ENCODE data around the gene ZNF19. TPM values are rescaled to one million over a fixed set of nuclear protein-coding genes. Genes with fewer than 3 reads are reported as not detected.

Gene ZNF19
- total and polyA plus RNA-seq, 9 of the 15 experiments (the other 6 are each of a cell fraction or from before 2014, with no cell fraction given) = 1.2 to 2.8 (median 1.8) TPM

DNA sequence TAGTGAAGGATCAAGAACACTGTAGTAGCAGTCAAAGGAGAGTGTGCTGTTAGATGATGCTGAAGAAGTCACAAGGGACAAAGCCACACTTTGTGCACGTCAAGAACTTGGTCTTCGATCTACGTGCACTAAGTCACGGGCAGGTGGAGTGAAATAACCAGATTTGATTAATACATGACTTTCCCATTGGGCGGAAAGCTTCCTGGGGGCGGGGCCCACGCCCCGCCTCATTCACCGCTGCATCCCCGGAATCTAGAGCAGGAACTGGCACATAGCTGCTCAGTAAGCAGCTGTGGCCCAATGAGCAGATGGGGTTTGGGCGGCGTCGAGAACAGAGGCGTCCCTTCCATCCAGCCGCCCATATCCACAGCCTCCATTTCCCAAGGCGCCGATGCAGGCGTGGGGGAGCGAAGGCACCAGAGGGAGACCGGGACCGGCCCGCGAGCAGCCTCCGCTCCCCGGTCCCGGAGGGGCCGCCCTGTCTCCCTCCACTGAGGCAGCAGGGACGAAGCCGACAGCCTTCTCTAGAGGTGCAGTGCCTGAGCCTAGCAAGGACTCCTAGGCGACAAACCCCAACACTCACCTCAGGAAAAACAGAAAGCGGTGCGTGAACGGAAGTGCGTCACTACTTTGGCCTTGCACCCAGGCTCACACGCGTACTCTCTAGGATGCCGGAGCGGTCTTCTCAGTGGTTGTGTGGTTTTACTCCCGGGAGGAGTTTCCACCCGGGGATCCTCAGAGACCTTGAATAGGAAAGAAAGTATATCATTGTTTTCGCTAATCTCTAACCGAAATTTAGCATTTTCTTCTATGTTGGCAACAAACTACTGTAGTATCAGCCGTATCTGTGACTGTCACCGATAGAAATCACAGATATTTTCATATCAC lies 4.9 kb downstream of the ZNF19 start (continued):
- TF ChIP-seq CBX3 (IDR thresholded peaks at IDR 0.05; ENCODE audit: borderline replicate concordance in 1 of 2, low read length in 2 of 2) (no peak), RBFOX2 (IDR thresholded peaks at IDR 0.05; ENCODE audit: low read depth, low read length) (peak; percentile 72), POLR2A (conservative IDR thresholded peaks at IDR 0.05) (peak; percentile 85), PURB (CRISPR knock-in tag; IDR thresholded peaks at IDR 0.05; ENCODE audit: low read depth) (no peak), EHMT2 (IDR thresholded peaks at IDR 0.05) (peak; percentile 51; the same call in 1 of the 2 replicates), ZEB2 (IDR thresholded peaks at IDR 0.05) (no peak), FOXJ2 (tag; IDR thresholded peaks at IDR 0.05) (peak; percentile 47; the same call in 1 of the 2 replicates), SUPT5H (IDR thresholded peaks at IDR 0.05) (peak; percentile 85), HDAC1 (IDR thresholded peaks at IDR 0.05) (peak in 1 of 2 experiments; percentile 81; a peak in 2 of 4 replicates), ZBTB9 (CRISPR knock-in tag; IDR thresholded peaks at IDR 0.05) (0 out of 2 replicates have a peak, but pooled peaks have one; percentile 39), NFYB (IDR thresholded peaks at IDR 0.05; ENCODE audit: extremely low read depth, insufficient read length) (no peak), CREB1 (IDR thresholded peaks at IDR 0.05) (peak; percentile 80), CREB1 (CRISPR knock-in tag; IDR thresholded peaks at IDR 0.05) (peak; percentile 83), E2F3 (CRISPR knock-in tag; IDR thresholded peaks at IDR 0.05) (peak; percentile 40; the same call in 1 of the 2 replicates), BACH1 (tag; IDR thresholded peaks at IDR 0.05) (no peak; the same call in 1 of the 2 replicates), FOS (IDR thresholded peaks at IDR 0.05; ENCODE audit: extremely low read depth, insufficient read length) (no peak), GATAD2A (IDR thresholded peaks at IDR 0.05) (no peak)
- TF ChIP-seq, protein P1, sequence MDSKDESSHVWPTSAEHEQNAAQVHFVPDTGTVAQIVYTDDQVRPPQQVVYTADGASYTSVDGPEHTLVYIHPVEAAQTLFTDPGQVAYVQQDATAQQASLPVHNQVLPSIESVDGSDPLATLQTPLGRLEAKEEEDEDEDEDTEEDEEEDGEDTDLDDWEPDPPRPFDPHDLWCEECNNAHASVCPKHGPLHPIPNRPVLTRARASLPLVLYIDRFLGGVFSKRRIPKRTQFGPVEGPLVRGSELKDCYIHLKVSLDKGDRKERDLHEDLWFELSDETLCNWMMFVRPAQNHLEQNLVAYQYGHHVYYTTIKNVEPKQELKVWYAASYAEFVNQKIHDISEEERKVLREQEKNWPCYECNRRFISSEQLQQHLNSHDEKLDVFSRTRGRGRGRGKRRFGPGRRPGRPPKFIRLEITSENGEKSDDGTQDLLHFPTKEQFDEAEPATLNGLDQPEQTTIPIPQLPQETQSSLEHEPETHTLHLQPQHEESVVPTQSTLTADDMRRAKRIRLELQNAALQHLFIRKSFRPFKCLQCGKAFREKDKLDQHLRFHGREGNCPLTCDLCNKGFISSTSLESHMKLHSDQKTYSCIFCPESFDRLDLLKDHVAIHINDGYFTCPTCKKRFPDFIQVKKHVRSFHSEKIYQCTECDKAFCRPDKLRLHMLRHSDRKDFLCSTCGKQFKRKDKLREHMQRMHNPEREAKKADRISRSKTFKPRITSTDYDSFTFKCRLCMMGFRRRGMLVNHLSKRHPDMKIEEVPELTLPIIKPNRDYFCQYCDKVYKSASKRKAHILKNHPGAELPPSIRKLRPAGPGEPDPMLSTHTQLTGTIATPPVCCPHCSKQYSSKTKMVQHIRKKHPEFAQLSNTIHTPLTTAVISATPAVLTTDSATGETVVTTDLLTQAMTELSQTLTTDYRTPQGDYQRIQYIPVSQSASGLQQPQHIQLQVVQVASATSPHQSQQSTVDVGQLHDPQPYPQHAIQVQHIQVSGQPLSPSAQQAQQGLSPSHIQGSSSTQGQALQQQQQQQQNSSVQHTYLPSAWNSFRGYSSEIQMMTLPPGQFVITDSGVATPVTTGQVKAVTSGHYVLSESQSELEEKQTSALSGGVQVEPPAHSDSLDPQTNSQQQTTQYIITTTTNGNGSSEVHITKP (IDR thresholded peaks at IDR 0.05; ENCODE audit: partially characterized antibody) = peak; percentile 48
- TF ChIP-seq, protein P2, sequence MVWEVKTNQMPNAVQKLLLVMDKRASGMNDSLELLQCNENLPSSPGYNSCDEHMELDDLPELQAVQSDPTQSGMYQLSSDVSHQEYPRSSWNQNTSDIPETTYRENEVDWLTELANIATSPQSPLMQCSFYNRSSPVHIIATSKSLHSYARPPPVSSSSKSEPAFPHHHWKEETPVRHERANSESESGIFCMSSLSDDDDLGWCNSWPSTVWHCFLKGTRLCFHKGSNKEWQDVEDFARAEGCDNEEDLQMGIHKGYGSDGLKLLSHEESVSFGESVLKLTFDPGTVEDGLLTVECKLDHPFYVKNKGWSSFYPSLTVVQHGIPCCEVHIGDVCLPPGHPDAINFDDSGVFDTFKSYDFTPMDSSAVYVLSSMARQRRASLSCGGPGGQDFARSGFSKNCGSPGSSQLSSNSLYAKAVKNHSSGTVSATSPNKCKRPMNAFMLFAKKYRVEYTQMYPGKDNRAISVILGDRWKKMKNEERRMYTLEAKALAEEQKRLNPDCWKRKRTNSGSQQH (CRISPR knock-in tag; IDR thresholded peaks at IDR 0.05) = peak; percentile 78; the same call in 1 of the 2 replicates
- TF ChIP-seq, protein P3, sequence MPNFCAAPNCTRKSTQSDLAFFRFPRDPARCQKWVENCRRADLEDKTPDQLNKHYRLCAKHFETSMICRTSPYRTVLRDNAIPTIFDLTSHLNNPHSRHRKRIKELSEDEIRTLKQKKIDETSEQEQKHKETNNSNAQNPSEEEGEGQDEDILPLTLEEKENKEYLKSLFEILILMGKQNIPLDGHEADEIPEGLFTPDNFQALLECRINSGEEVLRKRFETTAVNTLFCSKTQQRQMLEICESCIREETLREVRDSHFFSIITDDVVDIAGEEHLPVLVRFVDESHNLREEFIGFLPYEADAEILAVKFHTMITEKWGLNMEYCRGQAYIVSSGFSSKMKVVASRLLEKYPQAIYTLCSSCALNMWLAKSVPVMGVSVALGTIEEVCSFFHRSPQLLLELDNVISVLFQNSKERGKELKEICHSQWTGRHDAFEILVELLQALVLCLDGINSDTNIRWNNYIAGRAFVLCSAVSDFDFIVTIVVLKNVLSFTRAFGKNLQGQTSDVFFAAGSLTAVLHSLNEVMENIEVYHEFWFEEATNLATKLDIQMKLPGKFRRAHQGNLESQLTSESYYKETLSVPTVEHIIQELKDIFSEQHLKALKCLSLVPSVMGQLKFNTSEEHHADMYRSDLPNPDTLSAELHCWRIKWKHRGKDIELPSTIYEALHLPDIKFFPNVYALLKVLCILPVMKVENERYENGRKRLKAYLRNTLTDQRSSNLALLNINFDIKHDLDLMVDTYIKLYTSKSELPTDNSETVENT (CRISPR knock-in tag; IDR thresholded peaks at IDR 0.05) = peak; percentile 96
